ENCODE results near the gene AKIP1. TPM values are rescaled to one million over a fixed set of nuclear protein-coding genes. Genes with fewer than 3 reads are reported as not detected.
"Not testable (repeated sequence)": the region's sequence is repeated elsewhere in the genome, so short reads cannot be mapped to it uniquely, and the experiment has no call there.

AKIP1 gene
- total RNA-seq, 1 experiment from 2014 or later, result 29.5 TPM

DNA sequence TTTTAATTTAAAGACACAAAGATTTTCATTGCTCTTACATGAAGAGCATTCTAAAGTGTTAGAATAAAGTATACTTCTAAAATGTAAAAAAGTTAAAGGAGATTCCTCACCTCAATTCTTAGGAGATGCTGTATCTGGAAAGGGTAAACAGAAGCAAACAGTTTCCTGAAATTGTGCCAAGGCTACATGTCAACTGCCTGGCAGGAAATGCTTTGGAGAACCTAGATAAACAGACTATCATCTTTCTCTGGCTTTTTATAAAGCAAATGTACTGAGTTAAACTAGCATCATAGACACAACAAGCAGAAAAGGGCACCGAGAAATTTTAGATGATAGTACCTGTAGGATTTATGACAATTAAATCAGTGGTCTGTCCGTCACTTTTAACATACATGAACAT is 24.7 kb upstream of the AKIP1 start:
- Histone ChIP-seq H2AFZ (ENCODE audit: low read length) (no peak overlapping the region), H3K36me3 (ENCODE audit: low read depth, low read length) (no peaks in the 10 kb centered on the region), H3K9me3 (ENCODE audit: low read length) (no peaks in the 10 kb centered on the region), H3K27ac (ENCODE audit: low read length) (no peak overlapping the region), H3K4me1 (ENCODE audit: insufficient read depth, low read length) (peaks cover 8% of the 10 kb centered on the region), H3K9me2 (replicated peaks; ENCODE audit: low read length) (no peaks in the 10 kb centered on the region), H4K20me1 (ENCODE audit: low read length) (no peaks in the 10 kb centered on the region), H3F3A (ENCODE audit: low read length, unreplicated experiment) (no peaks in the 10 kb centered on the region), H3K79me2 (ENCODE audit: low read length) (no peaks in the 10 kb centered on the region), H3K4me3 (ENCODE audit: low read length) (no peak overlapping the region), H3K27me3 (ENCODE audit: low read length) (no peaks in the 10 kb centered on the region), H3K4me2 (ENCODE audit: low read length) (0 out of 2 replicates have a peak overlapping the region, but pooled peaks have one; percentile 16), H3K9ac (ENCODE audit: low read length) (no peak overlapping the region)
- DNase-seq (peak; percentile 48), ATAC-seq (peak; percentile 27; the same call in 1 of the 2 replicates)
- intact Hi-C loops (cut with micrococcal nuclease), result no loop called here
- CTCF ChIA-PET, result no interaction called here
- no TSS peak for BruUV-seq (replicated peaks)
- no peak for TF ChIP-seq EZH2 (IDR thresholded peaks at IDR 0.05; ENCODE audit: low read length, unreplicated experiment)
- TF ChIP-seq EZH2phosphoT487 (IDR thresholded peaks at IDR 0.05; ENCODE audit: borderline replicate concordance, low read length), result no peak
- TF ChIP-seq, protein P1, sequence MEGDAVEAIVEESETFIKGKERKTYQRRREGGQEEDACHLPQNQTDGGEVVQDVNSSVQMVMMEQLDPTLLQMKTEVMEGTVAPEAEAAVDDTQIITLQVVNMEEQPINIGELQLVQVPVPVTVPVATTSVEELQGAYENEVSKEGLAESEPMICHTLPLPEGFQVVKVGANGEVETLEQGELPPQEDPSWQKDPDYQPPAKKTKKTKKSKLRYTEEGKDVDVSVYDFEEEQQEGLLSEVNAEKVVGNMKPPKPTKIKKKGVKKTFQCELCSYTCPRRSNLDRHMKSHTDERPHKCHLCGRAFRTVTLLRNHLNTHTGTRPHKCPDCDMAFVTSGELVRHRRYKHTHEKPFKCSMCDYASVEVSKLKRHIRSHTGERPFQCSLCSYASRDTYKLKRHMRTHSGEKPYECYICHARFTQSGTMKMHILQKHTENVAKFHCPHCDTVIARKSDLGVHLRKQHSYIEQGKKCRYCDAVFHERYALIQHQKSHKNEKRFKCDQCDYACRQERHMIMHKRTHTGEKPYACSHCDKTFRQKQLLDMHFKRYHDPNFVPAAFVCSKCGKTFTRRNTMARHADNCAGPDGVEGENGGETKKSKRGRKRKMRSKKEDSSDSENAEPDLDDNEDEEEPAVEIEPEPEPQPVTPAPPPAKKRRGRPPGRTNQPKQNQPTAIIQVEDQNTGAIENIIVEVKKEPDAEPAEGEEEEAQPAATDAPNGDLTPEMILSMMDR (conservative IDR thresholded peaks at IDR 0.05; ENCODE audit: low read depth, low read length), result no peak
- POLR2A ChIA-PET (ENCODE audit: unreplicated experiment), result no interaction called here

DNA sequence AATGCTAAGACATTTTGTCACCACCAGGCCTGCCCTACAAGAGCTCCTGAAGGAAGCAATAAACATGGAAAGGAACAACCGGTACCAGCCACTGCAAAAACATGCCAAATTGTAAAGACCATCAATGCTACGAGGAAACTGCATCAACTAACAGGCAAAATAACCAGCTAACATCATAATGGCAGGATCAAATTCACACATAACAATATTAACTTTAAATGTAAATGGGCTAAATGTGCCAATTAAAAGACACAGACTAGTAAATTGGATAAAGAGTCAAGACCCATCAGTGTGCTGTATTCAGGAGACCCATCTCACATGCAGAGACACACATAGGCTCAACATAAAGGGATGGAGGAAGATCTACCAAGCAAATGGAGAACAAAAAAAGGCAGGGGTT is 19.8 kb upstream of the AKIP1 start:
- CTCF ChIA-PET; H3K9me3 ChIP-seq (ENCODE audit: low read length); H3K27me3 ChIP-seq (ENCODE audit: low read length); DNase-seq; H3K79me2 ChIP-seq (ENCODE audit: low read length); H4K20me1 ChIP-seq (ENCODE audit: low read length); H2AFZ ChIP-seq (ENCODE audit: low read length); H3K4me1 ChIP-seq (ENCODE audit: insufficient read depth, low read length); H3K4me3 ChIP-seq (ENCODE audit: low read length); H3K9me2 ChIP-seq (replicated peaks; ENCODE audit: low read length); ATAC-seq; H3K4me2 ChIP-seq (ENCODE audit: low read length); BruUV-seq (replicated peaks); H3K9ac ChIP-seq (ENCODE audit: low read length); H3F3A ChIP-seq (ENCODE audit: low read length, unreplicated experiment); H3K27ac ChIP-seq (ENCODE audit: low read length); intact Hi-C loops (cut with micrococcal nuclease); POLR2A ChIA-PET (ENCODE audit: unreplicated experiment); H3K36me3 ChIP-seq (ENCODE audit: low read depth, low read length): not testable (repeated sequence)

DNA sequence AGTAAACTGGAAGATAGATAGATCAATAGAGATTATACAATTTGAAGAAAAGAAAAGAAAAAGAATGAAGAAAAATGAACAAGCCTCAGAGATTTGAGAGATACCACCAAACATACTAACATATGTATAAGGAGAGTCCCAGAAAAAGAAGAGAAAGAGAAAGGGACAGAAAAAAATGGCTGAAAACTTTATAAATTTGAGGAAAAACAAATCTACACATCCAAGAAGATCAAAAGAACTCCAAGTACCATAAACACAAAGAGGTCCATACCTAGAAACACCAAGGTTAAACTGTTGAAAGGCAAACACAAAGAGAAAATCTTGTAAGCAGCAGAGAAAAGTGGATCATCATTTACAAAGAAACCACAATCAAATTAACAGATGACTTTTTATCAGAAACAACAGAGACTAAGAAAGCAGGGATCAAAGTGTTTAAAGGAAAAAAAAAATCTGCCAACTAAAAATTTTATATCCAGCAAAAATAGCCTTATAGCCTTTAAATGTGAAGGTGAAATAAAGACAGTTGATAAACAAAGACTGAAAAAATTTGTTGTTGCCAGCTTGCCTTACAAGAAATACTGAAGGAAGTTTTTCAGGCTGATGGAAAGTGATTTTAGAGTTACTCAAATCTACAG is 11.8 kb upstream of the AKIP1 start:
- Histone ChIP-seq H3K27me3 (ENCODE audit: low read length) (no peaks in the 10 kb centered on the region), H2AFZ (ENCODE audit: low read length) (no peak overlapping the region), H4K20me1 (ENCODE audit: low read length) (no peaks in the 10 kb centered on the region), H3K9ac (ENCODE audit: low read length) (no peak overlapping the region), H3K9me3 (ENCODE audit: low read length) (0 out of 2 replicates have a peak, but pooled peaks cover 14% of the 10 kb centered on the region), H3K4me2 (ENCODE audit: low read length) (no peak overlapping the region), H3K27ac (ENCODE audit: low read length) (no peak overlapping the region), H3K79me2 (ENCODE audit: low read length) (no peaks in the 10 kb centered on the region), H3F3A (ENCODE audit: low read length, unreplicated experiment) (no peaks in the 10 kb centered on the region), H3K4me1 (ENCODE audit: insufficient read depth, low read length) (no peaks in the 10 kb centered on the region), H3K36me3 (ENCODE audit: low read depth, low read length) (no peaks in the 10 kb centered on the region), H3K9me2 (replicated peaks; ENCODE audit: low read length) (no peaks in the 10 kb centered on the region), H3K4me3 (ENCODE audit: low read length) (no peak overlapping the region)
- DNase-seq (no peak), ATAC-seq (no peak)
- no TSS peak for BruUV-seq (replicated peaks)
- intact Hi-C loops (cut with micrococcal nuclease), result no loop called here
- ChIA-PET POLR2A (ENCODE audit: unreplicated experiment) (no interaction called here), CTCF (no interaction called here)
- TF ChIP-seq, protein P1 (conservative IDR thresholded peaks at IDR 0.05; ENCODE audit: low read depth, low read length), result no peak
- TF ChIP-seq EZH2 (IDR thresholded peaks at IDR 0.05; ENCODE audit: low read length, unreplicated experiment), result no peak
- no peak for TF ChIP-seq EZH2phosphoT487 (IDR thresholded peaks at IDR 0.05; ENCODE audit: borderline replicate concordance, low read length)

Measured in PC-3 (cell line).